GM12873 (cell line): ENCODE measurements around the gene NAALADL2.

Experiments used
- TF ChIP-seq, protein P1 (sequence below): IDR thresholded peaks from 2 replicates; pipeline ENCODE4 v1.5.1; 2012; ENCODE audit warnings: low read depth, mild to moderate bottlenecking, moderate library complexity, low read length, control low read depth; ENCODE audit not compliant: insufficient read depth; ENCODE audit errors: missing control alignments

NAALADL2 gene

GRCh38 chr3:175852560-175852959 lies 993.4 kb downstream of the NAALADL2 start:
- TF ChIP-seq, protein P1, sequence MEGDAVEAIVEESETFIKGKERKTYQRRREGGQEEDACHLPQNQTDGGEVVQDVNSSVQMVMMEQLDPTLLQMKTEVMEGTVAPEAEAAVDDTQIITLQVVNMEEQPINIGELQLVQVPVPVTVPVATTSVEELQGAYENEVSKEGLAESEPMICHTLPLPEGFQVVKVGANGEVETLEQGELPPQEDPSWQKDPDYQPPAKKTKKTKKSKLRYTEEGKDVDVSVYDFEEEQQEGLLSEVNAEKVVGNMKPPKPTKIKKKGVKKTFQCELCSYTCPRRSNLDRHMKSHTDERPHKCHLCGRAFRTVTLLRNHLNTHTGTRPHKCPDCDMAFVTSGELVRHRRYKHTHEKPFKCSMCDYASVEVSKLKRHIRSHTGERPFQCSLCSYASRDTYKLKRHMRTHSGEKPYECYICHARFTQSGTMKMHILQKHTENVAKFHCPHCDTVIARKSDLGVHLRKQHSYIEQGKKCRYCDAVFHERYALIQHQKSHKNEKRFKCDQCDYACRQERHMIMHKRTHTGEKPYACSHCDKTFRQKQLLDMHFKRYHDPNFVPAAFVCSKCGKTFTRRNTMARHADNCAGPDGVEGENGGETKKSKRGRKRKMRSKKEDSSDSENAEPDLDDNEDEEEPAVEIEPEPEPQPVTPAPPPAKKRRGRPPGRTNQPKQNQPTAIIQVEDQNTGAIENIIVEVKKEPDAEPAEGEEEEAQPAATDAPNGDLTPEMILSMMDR = no peak

DNA sequence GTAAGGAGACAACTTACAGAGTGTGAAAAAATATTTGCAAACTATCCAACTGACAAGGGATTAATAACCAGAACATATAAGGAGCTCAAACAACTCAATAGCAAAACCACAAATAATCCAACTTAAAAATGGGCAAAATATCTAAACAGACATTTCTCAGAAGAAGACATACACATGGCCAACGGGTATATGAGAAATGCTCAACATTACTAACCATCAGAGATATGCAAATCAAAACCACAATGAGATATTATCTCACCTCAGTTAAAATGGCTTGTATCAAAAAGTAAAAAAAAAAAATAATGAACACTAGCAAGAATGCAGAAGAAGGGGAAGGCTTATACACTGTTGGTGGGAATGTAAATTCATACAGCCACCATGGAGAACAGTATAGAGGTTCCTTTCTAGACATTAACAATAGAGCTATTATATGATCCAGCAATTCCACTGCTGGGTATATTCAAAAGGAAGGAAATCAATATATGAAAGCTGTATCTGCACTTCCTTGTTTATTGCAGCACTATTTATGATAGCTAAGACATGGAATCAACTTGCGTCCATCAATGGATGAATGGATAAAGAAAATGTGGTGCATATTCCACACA lies 998.6 kb downstream of the NAALADL2 start:
- TF ChIP-seq, protein P1 = no peak
